Measurements from ENCODE around the gene SPDYE16.
"Not testable (repeated sequence)": the region's sequence is repeated elsewhere in the genome, so short reads cannot be mapped to it uniquely, and the experiment has no call there.

The SPDYE16 gene

DNA sequence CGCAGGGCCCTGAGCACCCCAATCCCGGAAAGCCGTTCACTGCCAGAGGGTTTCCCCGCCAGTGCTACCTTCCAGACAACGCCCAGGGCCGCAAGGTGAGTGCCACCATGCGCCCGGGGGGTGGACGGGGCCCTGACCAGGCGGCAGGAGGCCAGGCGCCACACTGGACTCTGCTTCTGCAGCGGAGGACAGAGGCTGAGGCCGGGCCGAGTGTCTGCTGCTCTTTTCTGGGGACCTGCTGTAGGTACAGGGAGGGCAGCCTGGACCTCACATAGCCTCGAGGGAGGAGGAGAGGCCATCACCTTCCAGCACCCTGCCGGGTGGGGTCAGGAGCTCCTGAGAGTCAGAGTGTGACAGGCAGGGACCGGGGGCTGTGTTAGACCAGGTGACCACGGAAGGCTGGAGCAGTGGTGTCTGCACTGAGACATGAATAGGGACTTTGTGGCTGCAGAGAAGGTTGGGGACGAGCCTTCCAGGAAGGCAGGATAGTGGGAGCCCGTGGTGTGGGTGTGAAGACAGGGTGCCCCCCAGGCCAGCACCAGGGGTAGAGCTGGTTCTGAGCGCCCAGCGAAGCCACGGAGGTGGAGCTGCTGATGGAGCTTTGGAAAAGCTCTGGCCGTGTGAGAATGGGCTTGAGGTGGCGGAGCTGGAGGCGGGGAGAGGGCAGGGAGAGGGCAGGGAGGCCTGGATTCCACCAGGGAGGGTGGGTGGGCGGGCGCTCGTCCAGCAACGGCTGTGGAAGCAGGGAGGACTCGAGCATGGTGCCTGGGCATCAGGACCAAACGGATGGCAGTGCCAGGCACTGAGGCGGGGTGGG, 38.5 kb downstream of the SPDYE16 start:
- DNase-seq (ENCODE audit: low read depth, low spot score): not testable (repeated sequence)

DNA sequence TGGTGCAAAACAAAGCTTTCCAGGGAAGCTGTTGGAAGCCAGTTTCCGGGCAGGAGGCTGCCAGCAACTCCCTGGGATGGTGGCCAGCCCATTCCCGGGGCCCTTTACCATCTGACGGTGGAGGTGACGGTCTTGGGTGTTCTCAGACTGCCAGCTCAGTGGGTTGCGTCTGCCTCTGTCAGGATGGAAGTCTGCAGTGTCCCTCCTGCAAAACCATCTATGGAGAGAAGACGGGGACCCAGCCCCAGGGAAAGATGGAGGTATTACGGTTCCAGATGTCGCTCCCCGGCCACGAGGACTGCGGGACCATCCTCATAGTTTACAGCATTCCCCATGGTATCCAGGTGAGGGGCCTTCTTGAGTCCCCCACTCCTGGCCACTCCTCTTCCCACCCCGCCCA, 39.9 kb downstream of the SPDYE16 start:
- DNase-seq (ENCODE audit: low read depth, low spot score): not testable (repeated sequence)

DNA sequence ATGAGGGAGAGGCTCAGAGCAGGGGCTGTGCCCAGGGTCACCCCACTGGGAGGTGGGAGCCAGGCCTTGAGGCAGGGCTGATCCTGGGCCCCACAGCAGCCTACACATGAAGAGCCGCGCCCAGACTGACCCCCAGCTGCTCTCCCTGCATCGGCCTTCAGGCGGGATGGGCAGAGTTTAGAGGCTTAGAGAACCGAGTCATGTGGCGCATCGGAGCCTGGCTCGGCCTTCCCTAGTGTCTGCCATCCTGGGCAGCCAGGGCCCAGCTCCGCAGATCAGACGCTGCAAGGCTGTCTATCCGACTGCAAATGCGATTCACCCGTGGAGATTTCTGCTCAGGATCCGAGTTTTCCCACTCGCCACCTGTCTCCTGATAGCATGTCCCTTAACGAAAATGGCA, 40.3 kb downstream of the SPDYE16 start:
- not testable (repeated sequence) for DNase-seq (ENCODE audit: low read depth, low spot score)

DNA sequence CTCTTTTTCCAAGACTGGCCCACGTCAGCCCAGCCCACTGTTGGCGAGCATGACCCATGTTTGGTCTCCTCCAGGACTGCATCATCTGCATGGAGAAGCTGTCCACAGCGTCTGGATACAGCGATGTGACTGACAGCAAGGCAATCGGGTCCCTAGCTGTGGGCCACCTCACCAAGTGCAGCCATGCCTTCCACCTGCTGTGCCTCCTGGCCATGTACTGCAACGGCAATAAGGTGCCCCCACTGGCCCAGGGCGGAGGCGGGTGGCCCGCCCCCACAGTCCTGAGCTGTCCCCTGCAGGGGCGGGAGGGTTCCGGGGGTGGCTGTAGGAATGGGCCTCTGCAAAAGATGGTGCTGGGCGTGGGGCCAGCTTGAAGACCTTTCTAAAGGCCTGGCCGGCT, 40.9 kb downstream of the SPDYE16 start:
- not testable (repeated sequence) for DNase-seq (ENCODE audit: low read depth, low spot score)

DNA sequence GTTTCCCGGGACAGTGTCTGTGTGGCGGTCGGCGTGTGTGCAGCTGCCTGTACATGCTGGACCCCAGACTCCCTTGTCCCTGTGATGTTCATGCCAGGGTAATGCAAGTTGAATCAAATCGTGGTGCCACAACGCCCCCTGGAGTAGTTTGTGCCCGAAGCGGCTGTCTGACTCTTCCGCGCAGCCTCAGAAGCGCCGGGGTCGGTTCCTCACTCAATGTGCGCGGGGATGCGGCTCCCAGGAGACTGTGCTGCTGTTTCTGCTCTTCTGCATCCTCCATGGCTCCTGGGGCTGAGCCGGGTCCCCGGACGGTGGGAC, 43.2 kb downstream of the SPDYE16 start:
- DNase-seq (ENCODE audit: low read depth, low spot score): not testable (repeated sequence)

DNA sequence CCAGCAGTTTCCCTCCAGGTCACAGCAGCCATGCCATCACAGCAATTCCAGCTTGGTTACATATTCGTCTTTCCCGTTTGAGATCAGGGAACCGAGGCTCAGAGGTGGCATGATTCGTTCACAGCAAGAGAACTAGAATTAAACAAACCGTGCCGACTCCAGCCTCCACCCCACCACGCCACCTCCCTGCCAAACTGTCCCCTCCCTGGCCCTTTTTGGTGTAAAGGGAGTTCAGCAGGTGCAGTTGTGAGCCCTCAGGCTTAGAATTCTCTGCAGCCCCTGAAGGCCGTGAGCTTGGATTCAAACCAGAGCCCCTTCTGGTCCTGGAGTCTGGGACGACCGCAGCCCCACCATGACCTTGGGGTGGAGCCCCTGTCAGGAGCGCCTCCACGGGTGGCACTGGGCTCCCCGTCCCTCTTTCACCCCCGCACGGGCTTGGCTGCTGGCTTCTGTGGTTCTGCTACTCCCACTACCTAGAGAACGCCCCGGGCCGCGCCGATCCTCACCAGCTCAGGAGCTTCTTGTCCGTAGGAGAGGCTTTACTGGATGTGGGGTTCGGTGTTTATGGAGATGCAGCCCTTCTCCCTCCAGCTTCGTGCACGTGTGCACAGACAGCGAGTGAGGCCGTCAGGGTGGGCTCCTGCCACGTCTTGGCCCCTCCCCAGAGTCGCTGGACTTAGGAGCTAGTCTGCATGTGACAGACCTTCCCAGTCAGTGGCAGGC, 43.7 kb downstream of the SPDYE16 start:
- DNase-seq (ENCODE audit: low read depth, low spot score): not testable (repeated sequence)

DNA sequence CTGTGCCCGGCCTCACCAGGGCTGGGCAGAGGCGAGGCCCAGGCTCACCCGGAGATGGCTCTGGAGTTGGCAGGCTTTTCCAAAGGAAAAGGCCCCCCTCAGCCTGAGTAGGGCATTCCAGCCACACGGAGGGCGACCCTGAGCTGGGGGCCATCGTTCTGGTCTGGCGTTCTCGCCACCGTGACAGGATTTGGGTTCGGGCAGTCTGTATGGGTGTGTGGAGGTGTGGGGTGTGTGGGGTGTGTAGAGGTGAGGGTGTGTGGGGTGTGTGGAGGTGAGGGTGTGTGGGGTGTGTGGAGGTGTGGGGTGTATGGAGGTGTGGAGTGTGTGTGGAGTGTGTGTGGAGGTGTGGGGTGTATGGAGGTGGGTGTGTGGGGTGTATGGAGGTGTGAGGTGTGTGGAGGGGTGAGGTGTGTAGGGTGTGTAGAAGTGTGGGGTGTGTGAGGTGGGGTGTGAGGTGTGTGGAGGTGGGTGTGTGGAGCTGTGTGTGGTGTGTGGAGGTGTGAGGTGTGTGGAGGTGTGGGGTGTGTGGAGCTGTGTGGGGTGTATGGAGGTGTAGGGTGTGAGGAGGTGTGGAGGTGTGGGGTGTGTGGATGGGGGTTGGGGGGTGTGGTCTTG, 44.4 kb downstream of the SPDYE16 start:
- not testable (repeated sequence) for DNase-seq (ENCODE audit: low read depth, low spot score)

DNA sequence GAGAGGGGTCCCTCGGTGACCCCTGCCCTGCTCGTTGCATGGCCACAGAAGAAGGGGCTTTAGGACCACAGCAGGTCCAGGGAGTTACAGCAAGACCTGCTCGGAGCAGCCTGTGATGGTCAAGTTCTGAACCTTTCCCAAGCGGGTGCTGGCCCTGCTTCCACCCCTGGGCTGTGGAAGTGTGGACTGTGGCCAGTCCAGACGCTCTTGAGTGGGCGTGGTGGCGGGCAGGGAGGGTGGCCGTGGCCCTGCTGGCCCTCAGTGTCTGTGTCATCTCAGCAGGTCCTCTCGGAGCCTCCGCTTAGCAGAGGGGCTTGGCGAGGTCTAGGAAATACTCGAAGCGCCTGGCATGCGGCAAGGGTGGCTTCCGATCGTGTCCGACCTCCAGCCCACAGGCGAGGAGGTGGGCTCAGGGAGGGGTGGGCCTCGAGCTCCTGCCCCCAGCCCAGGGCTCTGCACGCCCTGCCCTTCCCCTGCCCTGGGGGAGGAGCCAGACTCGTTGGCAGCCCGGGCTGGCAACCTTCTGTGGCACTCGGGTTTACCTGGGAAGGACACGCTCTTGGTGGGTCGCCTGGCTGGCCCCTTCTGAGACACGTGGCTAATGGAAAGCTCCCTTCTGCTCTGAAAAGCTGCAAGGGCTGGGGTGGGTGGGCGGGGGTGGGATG, 45.0 kb downstream of the SPDYE16 start:
- not testable (repeated sequence) for DNase-seq (ENCODE audit: low read depth, low spot score)

DNA sequence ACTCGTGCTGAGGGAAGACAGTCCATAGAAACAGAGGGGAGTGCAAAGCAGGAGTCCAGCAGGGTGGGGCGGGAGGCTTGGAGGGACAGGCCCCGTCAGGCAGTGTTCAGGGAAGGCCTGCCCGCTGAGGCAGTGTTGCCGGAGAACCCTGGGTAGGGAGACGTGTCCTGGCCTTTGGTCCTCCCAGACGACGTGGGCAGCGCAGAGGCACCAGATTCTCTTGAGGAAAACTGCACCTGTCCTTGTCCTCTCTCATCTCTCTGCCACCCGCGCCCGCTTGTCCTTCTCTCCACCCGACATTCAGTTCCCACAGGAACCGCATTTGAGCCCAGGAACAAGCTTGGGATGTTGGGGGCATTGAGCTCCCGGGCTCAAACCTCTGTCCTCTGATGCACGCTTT, 47.4 kb downstream of the SPDYE16 start:
- not testable (repeated sequence) for DNase-seq (ENCODE audit: low read depth, low spot score)

DNA sequence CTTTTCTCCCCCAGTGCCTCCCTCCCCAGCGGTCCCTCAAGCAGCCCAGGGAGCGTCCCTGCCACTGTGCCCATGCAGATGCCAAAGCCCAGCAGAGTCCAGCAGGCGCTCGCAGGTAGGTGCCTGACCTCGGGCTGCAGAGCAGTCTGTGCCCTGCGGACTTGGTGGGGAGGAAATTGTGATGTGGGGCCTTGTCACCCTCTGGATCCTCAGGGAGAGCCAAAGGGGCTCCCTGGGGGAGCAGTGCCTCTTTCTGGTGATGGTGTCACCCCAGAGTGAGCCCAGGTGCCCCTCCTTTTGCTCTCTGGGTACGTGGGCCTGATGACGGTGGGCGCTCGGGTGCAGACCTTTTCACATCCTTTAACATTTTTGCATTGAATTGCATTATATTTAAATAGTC, 51.0 kb downstream of the SPDYE16 start:
- not testable (repeated sequence) for DNase-seq (ENCODE audit: low read depth, low spot score)

DNA sequence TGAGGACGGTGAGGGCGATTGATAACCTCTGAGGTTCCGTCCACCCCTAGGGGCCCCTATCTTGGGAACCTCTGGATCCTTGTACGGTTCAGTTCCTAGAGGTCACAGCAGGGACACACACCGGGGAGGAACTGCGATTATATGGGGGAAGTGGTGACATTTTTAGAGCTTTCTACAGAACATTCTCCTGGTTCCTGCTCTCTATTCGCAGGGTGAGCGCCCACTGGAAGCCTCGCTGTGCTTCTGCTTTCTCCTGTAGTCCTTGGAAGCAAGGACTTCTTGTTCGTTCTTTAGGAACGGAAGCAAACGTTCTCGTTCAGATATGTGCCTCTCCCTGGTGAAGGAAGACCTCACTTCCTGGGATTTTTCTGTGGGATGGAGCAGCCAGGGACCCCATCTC, 55.1 kb downstream of the SPDYE16 start:
- not testable (repeated sequence) for DNase-seq (ENCODE audit: low read depth, low spot score)

DNA sequence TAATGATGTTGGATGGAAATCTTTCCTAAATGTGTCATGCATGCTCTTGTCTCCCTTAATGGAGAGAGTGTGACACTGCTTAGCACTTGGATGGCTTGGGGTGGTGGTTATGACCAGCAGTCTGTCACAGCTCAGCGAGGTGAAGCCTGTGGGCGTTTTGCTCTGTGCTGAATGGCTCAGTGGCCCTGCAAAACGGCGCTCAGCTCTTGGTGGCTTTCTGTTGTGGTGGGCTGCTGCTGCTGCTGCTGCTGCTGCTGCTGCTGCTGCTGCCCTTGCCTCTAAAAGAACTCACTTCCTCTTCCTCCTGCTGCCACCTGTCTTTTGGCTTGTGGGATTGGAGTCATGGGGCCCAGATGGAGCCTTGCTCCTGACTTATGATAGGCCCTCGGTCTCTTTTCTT, 56.5 kb downstream of the SPDYE16 start:
- DNase-seq (ENCODE audit: low read depth, low spot score): not testable (repeated sequence)

DNA sequence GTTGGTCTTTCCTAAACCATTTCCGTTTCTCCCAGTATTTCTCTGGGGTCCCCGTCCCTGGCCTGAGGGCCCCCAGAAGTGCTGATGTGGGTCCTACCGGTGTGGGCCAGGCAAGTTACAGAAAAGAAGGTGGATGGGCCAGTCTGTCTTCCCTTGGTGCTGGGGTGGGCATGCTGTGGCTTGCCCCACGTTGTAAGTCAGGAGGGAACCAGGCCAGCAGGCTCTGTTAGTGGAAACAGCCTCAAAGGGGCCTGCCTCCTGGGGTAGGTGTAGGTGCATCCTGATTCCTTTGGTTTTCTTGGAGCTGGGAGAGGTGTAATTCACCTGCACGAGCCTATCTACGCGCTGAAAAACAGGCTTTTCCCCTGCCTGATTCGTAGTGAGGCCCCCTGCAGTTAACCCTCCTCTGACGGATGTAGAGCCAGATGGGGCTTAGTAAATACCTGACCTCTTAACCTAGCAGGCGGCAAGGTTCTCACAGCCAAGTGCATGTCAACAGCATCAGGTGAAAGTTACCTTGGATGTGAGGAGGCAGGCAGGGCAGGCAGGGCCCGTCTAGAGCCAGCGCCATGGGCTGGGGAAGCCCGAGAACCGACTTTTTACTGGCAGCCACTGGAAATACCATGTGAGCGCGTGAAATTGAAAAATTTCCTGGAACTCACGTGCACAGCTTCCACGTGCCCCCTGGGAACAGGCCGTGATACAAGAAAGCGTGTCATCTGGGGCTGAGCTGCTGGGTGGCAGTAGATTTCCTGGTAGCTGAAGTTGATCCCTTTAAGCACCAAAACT, 57.1 kb downstream of the SPDYE16 start:
- not testable (repeated sequence) for DNase-seq (ENCODE audit: low read depth, low spot score)

DNA sequence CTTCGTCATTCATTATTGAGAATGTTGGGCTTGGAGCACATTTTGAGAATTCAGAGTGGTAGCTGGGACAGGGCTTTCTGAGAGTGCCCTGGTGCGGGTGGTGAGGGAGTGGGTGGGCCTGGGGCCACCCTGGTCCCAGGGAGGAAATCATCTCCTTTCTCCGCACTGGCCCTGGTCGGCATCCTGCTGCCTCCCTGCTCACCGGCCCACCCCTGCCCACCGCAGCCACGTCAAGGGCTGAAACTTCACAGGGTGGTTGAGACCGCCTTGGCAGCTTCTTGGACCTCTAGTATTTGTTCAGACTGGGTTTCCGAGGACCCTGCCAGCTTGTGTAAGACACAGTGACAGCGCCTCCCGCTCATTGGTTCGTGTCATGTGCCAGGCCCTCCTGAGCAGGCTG, 58.6 kb downstream of the SPDYE16 start:
- not testable (repeated sequence) for DNase-seq (ENCODE audit: low read depth, low spot score)

DNA sequence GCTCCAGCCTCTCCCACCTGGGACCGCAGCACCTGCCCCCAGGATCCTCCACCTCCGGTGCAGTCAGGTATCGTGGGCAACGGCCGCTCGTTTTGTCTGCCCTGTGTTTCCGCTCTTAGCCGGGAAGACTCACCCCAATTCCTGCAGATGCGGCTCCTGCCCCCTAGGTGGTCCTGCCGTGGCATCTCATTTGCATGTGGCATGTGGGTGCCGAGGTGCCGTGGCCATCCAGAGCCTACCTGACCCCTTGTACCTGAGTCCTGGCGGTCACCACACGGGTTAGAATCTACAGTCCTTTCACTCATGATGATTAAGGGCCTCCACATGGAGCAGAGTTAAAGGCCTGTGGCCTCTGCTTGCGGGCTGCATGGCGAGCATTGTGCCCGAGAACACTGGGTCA, 60.0 kb downstream of the SPDYE16 start:
- not testable (repeated sequence) for DNase-seq (ENCODE audit: low read depth, low spot score)

DNA sequence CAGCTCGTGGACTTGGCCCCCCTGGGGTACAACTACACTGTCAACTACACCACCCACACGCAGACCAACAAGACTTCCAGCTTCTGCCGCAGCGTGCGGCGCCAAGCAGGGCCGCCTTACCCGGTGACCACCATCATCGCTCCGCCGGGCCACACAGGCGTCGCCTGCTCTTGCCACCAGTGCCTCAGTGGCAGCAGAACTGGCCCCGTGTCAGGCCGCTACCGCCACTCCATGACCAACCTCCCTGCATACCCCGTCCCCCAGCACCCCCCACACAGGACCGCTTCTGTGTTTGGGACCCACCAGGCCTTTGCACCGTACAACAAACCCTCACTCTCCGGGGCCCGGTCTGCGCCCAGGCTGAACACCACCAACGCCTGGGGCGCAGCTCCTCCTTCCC, 60.4 kb downstream of the SPDYE16 start:
- DNase-seq (ENCODE audit: low read depth, low spot score): not testable (repeated sequence)

Measured in activated naive CD8-positive, alpha-beta T cell treated with anti-CD3 and anti-CD28 coated beads, Interleukin-2, amount 50 U/mL, for 16 hours (primary cell).